ENCODE measurements around the gene POU2F2. TPM values are rescaled to one million over a fixed set of nuclear protein-coding genes. Genes with fewer than 3 reads are reported as not detected.

POU2F2 gene
- total RNA-seq, 1 experiment from 2014 or later, result 6.0 TPM

GRCh38 chr19:42120276-42120980 is 11.8 kb downstream of the POU2F2 start:
- no peak for DNase-seq (ENCODE audit: low spot score)
- POLR2A ChIA-PET, result interaction anchor here (0.6 kb wide), 1 partner anchor 325 kb away, joined by 3 read pairs; no protein-coding TSS in a partner anchor
- no peak overlapping the region for H3K4me3 Mint-ChIP-seq
- TF ChIP-seq OVOL2 (CRISPR knock-in tag; IDR thresholded peaks at IDR 0.05; ENCODE audit: borderline replicate concordance), result no peak
- TF ChIP-seq HMGXB4 (CRISPR knock-in tag; IDR thresholded peaks at IDR 0.05), result no peak
- TF ChIP-seq CBFB (CRISPR knock-in tag; IDR thresholded peaks at IDR 0.05; ENCODE audit: low read depth), result no peak
- TF ChIP-seq USF2 (CRISPR knock-in tag; IDR thresholded peaks at IDR 0.05), result no peak
- TF ChIP-seq ZNF532 (CRISPR knock-in tag; IDR thresholded peaks at IDR 0.05; ENCODE audit: borderline replicate concordance), result no peak
- TF ChIP-seq ATF2 (CRISPR knock-in tag; IDR thresholded peaks at IDR 0.05; ENCODE audit: borderline replicate concordance, low read depth), result no peak
- TF ChIP-seq KAT7 (CRISPR knock-in tag; IDR thresholded peaks at IDR 0.05; ENCODE audit: borderline replicate concordance), result no peak
- no peak for TF ChIP-seq ATF1 (CRISPR knock-in tag; IDR thresholded peaks at IDR 0.05)
- TF ChIP-seq HMGA2 (CRISPR knock-in tag; IDR thresholded peaks at IDR 0.05), result no peak
- no peak for TF ChIP-seq ZBTB21 (CRISPR knock-in tag; IDR thresholded peaks at IDR 0.05; ENCODE audit: borderline replicate concordance)
- peaks cover 12% of the 10 kb centered on the region; the same call in 1 of the 2 replicates for H3K4me1 Mint-ChIP-seq
- H3K27me3 Mint-ChIP-seq (ENCODE audit: low read depth), result peaks cover 8% of the 10 kb centered on the region
- no peak overlapping the region for H3K27ac Mint-ChIP-seq
- CTCF ChIA-PET, result interaction anchor here (1.0 to 1.3 kb wide), 2 partner anchors 12 to 85 kb away, joined by 4 to 7 read pairs; no protein-coding TSS in a partner anchor
- ATAC-seq, result no peak
- peaks cover 4% of the 10 kb centered on the region for H3K9me3 Mint-ChIP-seq
- H3K36me3 Mint-ChIP-seq, result peaks cover 3% of the 10 kb centered on the region; the same call in 1 of the 2 replicates

GRCh38 chr19:42117076-42117475 is 15.2 kb downstream of the POU2F2 start:
- CTCF ChIA-PET, result interaction anchor here (0.8 to 1.3 kb wide), 5 partner anchors 8 to 60 kb away, joined by 3 to 5 read pairs (median 3); no protein-coding TSS in a partner anchor
- H3K27ac Mint-ChIP-seq, result no peak overlapping the region
- TF ChIP-seq ERG (CRISPR knock-in tag; IDR thresholded peaks at IDR 0.05) (no peak), E2F5 (CRISPR knock-in tag; IDR thresholded peaks at IDR 0.05) (no peak), ESRRA (CRISPR knock-in tag; IDR thresholded peaks at IDR 0.05; ENCODE audit: borderline replicate concordance) (no peak), ATF1 (CRISPR knock-in tag; IDR thresholded peaks at IDR 0.05) (no peak), ATF3 (CRISPR knock-in tag; conservative IDR thresholded peaks at IDR 0.05) (no peak), ZSCAN18 (CRISPR knock-in tag; IDR thresholded peaks at IDR 0.05) (no peak), ATF2 (CRISPR knock-in tag; IDR thresholded peaks at IDR 0.05; ENCODE audit: borderline replicate concordance, low read depth) (no peak), ZNF121 (CRISPR knock-in tag; IDR thresholded peaks at IDR 0.05) (no peak), GRHL2 (CRISPR knock-in tag; IDR thresholded peaks at IDR 0.05; ENCODE audit: insufficient replicate concordance, severe bottlenecking) (no peak), USF2 (CRISPR knock-in tag; IDR thresholded peaks at IDR 0.05) (no peak)

More at GRCh38 chr19:42117076-42117475, 15.2 kb downstream of the POU2F2 start:
- POLR2A ChIA-PET, result no interaction called here
- no peak overlapping the region for H3K4me3 Mint-ChIP-seq
- peaks cover 4% of the 10 kb centered on the region for H3K27me3 Mint-ChIP-seq (ENCODE audit: low read depth)
- H3K36me3 Mint-ChIP-seq, result no peaks in the 10 kb centered on the region
- no peak for DNase-seq (ENCODE audit: low spot score)
- no peak for ATAC-seq
- H3K4me1 Mint-ChIP-seq, result peaks cover 24% of the 10 kb centered on the region
- no peaks in the 10 kb centered on the region for H3K9me3 Mint-ChIP-seq

Data from WTC11 (cell line).